Measurements from ENCODE around the gene PKLR. TPM values are rescaled to one million over a fixed set of nuclear protein-coding genes. Genes with fewer than 3 reads are reported as not detected.
A peak's percentile ranks its signal among the peaks of the same experiment; 100 is the strongest.

The PKLR gene
- polyA plus RNA-seq, 3 donors: 7.5 to 9.1 (median 8.8) TPM

DNA sequence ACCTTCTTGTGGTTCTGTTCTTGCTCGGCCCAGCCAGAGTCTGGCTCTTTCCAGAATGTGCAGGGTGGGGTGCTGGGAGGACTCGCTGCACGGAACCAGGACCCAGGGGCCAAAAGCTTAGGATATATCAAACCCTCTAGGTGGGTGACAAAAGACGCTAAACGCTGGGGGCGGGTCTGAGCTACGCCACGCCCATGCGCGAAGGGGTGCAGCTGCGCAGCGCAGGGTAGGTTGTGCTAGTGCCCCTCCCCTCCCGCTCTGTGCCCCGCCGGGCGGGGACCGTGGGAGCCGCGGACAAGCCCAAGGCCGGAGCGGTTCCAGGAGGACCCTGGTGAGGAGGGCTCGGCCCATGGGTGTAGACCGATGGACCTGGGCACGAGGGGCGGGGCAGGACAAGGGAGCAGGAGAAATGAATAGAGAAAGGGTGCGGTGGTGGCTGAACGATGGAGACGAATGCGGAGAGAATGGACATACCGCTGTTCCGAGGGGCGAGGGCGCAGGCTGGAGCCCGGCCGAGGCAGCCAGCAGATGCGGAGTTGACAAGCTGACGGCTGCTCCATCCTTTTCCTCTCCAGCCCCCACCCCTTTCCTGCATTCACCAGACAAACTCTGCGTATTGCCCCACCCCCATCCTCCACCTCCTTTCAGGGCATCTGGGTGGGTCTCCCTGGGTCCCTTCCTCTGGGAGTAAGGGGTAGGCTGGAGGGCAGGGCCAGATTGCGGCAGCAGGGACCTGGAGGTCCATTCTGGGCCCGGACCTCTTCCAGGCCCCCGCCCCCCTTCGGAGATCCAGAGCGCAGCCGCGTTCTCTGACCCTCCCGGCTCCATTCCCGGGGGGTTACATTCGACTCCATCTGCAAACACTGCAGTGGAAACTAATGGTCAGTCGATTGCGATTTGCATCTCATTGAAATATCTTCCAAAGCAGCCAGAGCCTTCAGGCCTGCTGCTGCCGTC is 19.7 kb upstream of the PKLR start, which contains the start of gene RUSC1:
RUSC1 (plus strand) TSS at position 234 of the 957 bp plus-strand sequence. CDS start 880 bp downstream, outside the sequence.
- DNase-seq (ENCODE audit: extremely low read depth in 1 of 11, low read depth in 9 of 11, low spot score in 4 of 11): peak in 2 of 11 donors; percentile 63 to 70

DNA sequence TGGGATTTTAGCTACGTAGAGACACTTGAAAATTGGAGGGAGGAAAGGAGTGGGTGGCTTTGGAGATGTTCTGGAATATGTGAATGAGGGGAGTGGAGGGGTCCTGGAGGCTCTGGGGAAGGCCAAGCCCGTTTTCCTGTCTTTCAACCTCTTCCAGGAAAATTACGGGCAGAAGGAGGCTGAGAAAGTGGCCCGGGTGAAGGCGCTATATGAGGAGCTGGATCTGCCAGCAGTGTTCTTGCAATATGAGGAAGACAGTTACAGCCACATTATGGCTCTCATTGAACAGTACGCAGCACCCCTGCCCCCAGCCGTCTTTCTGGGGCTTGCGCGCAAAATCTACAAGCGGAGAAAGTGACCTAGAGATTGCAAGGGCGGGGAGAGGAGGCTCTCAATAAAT is 19.0 kb upstream of the PKLR start:
- DNase-seq (ENCODE audit: extremely low read depth in 1 of 11, low read depth in 9 of 11, low spot score in 4 of 11): no peak

DNA sequence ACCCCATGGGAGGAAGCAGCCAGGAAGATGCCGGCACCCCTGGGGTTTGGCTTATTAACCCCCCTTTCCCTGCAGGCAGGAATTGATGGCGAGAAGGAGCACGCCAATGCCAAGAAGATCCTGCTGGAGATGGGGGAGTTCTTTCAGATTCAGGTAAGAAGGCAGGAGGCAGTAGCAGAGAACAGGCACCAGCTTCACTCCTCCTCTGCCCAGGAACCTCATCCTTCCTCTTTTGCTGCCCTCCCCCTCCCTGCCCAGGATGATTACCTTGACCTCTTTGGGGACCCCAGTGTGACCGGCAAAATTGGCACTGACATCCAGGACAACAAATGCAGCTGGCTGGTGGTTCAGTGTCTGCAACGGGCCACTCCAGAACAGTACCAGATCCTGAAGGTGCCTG is 18.3 kb upstream of the PKLR start:
- no peak for DNase-seq (ENCODE audit: extremely low read depth in 1 of 11, low read depth in 9 of 11, low spot score in 4 of 11)

DNA sequence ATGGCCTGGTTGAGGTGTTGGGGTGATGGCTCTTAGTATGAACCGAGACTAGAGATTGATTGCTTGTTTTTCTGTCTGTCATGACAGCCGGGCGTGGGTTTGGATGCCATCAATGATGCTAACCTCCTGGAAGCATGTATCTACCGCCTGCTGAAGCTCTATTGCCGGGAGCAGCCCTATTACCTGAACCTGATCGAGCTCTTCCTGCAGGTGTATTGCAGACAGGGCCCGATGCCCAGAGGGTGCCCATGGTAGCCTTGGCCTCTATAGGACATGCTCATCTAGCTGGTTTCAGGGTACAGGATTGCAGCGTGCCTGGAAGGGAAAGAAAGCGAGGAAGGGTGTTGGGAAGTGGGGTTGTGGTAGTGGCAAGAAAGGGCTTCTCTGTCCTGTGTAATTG is 16.8 kb upstream of the PKLR start:
- DNase-seq (ENCODE audit: extremely low read depth in 1 of 11, low read depth in 9 of 11, low spot score in 4 of 11): no peak

DNA sequence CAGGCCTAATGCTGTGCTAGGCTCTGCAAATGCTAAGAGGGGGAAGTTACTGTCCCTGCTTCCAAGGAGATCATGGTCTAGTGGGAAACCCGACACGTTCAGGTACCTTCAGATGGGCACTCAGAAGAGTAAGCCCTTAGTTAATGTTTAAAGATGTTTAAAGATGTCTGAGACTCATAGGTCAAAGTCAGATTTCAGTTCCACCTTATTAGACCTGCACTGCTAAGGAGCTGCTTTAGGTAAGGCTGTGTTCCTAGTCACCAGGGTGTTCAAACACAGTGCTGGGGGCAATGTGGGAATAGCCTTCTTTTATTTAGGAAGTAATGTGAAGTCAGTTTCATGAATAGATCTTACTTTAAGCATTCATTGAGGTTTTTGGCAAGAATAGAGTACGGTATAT is 15.7 kb upstream of the PKLR start:
- DNase-seq (ENCODE audit: extremely low read depth in 1 of 11, low read depth in 9 of 11, low spot score in 4 of 11): no peak

DNA sequence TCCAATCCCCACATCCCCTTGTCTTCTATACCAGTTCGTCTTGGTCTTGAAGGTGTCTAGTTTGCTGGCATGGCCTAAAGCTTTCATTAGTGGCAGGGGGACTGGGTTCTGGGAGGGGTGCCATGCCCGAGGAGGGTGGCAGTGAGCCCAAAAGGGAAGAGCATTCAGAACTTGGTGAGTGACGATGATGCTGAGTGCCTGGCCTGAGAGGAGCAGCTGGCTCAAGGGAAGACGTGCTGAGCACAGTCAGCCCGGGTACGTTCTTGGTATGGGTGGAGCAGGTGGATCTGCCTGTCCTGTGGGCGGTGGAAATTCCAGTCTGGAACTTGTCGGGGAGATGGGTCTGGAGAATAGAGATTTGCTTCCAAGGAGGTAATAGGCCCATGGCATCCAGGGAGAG is 12.0 kb upstream of the PKLR start:
- no peak for DNase-seq (ENCODE audit: extremely low read depth in 1 of 11, low read depth in 9 of 11, low spot score in 4 of 11)

DNA sequence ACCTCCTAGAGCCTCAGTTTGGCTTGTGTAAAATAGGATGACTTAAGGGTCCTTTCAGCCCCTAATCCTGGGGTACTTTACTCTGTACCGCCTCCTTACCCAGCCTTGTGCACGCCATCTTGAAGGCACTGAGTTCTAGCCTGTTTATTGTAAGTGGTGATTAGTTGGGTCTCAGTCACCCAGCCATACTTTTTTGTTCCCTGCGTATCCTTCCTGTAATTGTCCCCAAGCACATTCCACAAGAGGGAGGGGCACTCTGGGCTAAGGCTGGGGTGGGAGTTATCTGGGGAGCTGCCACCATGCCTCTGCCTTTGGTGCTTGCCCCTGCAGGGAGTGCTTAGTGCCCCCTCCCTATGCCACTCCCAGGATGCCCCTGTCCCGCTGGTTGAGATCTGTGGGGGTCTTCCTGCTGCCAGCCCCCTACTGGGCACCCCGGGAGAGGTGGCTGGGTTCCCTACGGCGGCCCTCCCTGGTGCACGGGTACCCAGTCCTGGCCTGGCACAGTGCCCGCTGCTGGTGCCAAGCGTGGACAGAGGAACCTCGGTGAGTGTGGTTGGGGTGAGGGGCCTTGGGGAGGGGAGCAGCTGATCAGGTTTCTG is 8.3 kb upstream of the PKLR start:
- no peak for DNase-seq (ENCODE audit: extremely low read depth in 1 of 11, low read depth in 9 of 11, low spot score in 4 of 11)

DNA sequence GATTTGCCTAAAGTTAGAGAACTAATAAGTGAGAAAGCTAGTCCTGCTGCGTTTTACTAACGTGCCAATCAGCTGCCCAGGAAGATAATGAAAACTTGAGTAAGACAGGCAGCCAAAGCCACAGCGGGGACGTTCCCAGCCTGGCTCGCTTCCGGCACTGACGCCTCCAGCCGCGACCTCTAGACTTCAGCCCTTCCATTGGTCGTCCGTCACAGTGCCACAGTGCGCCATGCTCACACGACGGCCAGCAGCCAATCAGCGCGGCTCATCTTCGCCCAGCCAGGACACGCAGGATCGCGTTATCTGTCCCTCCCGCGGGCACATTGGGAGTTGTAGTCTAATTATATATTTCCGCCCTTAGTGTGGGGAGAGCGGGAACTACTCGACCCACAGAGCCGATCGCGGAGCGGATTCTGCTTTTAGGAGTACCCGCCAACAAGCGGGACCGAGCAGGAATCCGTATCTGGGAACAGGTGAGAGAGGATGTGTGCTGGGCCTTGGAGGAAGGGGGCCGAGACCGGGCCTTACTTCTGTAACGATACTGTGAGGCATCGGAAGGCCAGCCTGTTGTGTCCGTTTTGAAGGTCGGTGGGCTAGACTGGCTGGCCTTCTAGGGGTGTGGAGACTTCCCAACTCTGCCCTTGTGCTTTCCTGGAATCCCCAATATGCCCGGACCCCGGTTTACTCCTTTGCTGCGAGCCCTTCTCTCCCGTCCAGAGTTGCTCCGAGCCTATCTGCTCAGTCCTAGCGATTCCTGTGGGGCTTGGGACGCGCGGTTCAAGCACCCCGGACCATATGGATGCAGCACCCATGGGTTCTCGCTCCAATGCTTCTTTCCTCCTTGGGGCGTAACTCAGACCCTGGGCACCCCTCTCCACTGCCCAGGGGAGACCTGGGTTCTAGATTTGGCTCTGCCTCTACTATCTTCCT is 7.5 kb upstream of the PKLR start, which contains the start of gene FDPS:
FDPS (plus strand) TSS at position 374 of the 930 bp plus-strand sequence. CDS start 924 bp downstream, outside the sequence.
- peak; percentile 88 to 99 (median 98) for DNase-seq (ENCODE audit: extremely low read depth in 1 of 11, low read depth in 9 of 11, low spot score in 4 of 11)

DNA sequence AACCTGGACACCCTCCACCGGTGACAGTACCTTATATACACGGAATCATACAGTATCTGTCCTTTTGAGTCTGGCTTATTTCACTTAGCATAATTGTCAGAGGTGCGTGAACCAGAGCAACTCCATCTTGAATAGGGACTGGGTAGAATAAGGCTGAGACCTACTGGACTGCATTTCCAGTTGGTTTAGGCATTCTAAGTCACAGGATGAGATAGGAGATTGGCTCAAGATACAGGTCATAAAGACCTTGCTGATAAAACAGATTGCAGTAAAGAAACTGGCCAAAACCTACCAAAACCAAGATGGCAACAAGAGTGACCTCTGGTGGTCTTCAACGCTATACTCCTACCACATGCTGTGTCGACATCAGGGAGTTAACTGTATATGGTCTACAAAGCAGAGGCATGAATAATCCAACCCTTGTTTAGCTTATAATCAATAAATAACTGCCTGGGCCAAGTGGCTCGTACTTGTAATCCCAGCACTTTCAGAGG is 6.1 kb upstream of the PKLR start:
- no peak for DNase-seq (ENCODE audit: extremely low read depth in 1 of 11, low read depth in 9 of 11, low spot score in 4 of 11)

DNA sequence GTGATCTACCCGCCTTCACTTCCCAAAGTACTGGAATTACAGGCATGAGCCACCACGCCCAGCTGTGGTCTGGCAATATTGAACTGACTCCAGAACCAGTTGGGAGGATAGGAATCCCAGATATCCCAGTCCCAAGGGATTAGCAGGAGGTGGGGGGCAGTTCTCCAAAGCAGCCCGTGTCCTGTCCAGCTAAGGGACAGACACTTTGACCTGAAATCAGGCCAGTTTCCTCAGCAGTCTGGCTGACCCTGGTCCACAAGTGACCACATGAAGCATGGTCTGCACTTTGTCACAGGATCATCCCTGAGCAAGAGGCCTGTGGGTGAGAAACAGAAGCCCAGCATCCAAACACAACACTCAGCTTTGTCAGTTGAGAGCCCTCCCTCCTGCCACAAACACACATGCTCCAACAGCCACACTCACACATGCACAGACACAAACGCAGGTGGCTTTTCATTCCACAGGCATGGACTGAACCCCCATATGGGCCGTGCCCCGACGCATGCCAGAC is 4.7 kb upstream of the PKLR start:
- DNase-seq (ENCODE audit: extremely low read depth in 1 of 11, low read depth in 9 of 11, low spot score in 4 of 11): no peak

DNA sequence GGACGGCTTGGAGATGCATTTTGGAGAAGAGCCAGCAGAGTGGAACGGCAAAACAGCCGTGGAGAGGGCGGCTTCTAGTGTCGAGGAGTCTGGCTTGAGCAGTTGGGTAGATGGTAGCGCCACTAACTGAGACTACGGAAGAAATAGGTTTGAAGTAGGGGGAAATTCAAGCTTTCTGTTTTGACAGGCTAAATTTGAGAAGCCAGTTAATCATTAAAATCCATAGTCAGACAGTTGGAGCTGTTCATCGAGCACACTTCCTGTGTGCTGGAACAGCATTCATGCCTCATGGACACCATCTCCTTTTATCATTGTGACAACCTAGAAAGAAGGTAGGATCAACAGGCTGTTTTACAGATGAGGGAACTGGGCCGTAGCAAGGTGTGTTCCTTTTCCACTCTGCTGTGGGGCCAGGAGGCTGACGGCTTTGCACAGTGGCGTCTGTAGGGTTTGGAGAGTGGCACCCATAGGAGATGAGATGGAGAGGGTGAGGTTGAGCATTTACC is 3.4 kb upstream of the PKLR start:
- no peak for DNase-seq (ENCODE audit: extremely low read depth in 1 of 11, low read depth in 9 of 11, low spot score in 4 of 11)

DNA sequence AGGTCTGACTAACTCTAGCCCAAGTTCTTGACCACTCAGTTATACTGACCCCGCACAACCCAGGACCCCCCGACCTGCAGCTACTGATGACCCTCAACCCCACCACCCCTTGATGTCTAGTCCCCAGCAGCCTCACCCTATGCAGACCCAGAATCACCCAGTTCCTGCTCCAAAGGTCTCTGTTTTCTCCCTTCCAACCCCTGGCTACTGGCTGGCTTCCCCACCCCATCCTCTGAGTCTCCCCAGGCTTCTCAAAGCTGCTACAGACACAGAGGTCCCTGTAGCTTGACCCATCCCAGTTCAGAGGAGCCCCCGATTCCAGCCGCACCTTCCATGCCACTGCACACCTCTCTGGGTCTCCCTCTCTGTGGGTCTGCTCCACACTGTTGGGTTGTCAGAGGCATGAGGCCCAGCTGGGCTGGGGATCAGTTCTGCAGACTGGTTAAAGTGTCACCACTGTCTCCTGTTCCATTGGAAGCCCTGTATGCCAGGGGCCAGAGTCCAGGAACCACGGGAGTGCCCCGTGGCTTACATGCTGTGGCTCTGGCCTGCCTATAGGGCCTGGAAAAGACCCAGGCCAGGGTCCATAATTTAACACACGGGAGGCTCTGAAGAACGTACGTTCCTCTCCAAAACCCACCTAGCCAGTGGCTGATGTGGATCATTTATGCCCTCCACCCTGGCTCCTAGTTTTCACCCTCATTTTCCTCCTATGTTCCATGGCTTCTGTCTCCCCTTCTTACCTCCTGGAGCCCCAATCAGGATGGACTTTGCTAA is 497 bp downstream of the PKLR start:
- no peak for DNase-seq (ENCODE audit: extremely low read depth in 1 of 11, low read depth in 9 of 11, low spot score in 4 of 11)

DNA sequence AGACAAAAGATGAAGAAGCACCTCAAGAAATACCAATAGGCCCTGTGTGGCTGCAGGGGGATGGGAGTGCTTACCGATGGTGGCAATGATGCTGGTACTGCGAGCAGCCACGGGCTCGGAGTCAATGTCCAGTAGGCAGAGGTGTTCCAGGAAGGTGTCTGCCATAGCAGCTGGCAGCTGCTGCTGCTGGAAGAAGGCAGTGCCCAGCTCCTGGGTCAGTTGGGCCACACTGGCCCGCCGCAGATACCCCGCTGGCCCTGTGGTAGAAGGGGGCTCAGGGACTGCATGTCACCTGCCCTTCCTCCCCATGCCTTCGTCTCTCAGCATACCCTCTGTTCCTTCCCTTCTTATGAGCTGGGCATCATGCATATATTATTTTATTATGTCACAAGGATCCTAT is 1.2 kb downstream of the PKLR start:
- no peak for DNase-seq (ENCODE audit: extremely low read depth in 1 of 11, low read depth in 9 of 11, low spot score in 4 of 11)

DNA sequence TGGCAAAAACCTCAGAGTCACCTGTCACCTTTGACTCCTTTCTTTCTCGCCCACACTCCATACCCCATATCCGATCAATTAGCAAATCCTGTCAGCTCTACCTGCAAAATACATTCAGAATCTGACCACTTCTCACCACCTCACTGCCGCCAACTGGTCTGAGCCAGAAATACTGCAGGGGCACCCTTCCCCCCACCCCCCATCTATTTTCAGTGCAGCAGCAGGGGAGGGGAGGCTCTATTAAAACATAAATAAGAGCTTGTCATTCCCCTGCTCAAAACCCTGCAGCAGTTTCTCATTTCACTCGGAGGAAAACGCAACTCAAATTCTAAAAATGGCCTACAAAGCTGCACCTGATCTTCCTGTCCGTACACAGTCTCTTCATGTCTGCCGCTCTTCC is 3.9 kb downstream of the PKLR start:
- DNase-seq (ENCODE audit: extremely low read depth in 1 of 11, low read depth in 9 of 11, low spot score in 4 of 11): no peak

DNA sequence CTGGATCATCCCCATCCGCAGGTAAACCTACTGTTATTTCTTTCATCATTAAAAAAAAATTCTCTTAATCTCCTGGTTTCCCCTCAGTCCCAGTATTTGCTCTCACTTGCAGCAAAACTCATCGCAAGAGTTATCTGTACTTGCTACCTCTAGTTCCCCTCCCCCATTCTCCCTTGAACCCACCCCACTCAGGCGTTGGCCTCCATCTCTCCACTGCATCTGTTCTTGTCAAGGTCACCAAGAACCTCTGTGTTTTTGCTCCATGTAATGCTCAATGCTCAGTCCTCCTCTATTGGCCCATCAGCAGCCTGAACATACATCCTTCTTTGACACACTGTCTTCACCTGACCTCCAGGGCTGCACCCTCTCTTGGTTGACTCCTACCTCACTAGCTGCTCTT is 4.6 kb downstream of the PKLR start:
- DNase-seq (ENCODE audit: extremely low read depth in 1 of 11, low read depth in 9 of 11, low spot score in 4 of 11): no peak

DNA sequence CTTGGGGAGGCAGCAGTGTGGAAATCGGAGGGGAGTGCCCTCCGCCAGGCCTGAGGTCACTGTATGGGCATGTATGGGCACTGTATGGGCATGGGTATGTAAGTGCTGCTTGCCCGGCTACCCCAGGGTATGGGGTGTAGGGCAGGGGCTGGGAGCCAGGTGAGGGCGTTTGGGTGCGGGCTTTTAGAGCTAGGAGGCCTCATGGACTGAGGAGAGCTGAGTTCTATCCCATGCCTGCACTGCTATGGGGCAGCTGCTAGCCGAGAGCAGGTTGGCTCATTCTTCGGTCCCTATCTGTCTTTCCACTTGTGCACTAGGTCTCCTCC is 5.3 kb downstream of the PKLR start:
- no peak for DNase-seq (ENCODE audit: extremely low read depth in 1 of 11, low read depth in 9 of 11, low spot score in 4 of 11)

DNA sequence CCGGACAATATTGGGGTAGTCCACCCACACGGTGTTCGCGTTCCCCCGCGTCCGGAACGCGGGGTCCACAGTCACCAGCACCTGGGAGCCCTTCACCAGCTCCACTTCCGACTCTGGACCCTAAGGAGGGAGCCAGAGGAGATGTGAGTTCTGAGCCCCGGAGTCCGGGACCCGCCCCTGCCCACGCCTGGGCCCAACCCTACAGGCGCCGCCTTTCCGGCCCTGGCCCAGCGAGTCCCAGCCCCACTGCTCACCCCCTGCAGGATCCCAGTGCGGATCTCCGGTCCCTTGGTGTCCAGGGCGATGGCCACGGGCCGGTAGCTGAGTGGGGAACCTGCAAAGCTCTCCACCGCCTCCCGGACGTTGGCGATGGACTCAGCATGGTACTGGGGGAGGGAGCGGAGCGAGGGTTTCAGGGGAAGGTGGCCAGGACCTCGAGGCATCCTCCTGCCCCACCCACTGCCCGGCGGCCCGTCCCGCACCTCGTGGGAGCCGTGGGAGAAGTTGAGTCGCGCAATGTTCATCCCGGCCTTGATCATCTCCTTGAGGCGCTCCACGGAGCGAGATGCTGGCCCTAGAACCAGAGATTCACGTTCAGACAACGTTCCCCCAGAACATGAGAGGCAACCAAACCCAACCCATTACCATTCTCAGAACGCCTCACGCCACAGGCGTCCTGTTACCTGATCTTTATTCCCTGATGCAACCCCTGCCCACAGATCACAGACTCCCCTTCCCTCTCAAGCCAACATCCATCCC is 5.9 kb downstream of the PKLR start:
- no peak for DNase-seq (ENCODE audit: extremely low read depth in 1 of 11, low read depth in 9 of 11, low spot score in 4 of 11)
